GM12891 (cell line): ENCODE measurements around the gene RETREG1.

Experiments
- DNase-seq: peaks from one replicate; pipeline ENCODE4 v3.0.0; 2011; ENCODE audit warnings: low spot score; ENCODE audit not compliant: insufficient read length
- FAIRE-seq: peaks from 2 replicates; lab custom pipeline; 2011; peaks lifted over from hg19 to GRCh38; lab: Jason Lieb, UNC
- PAX5 ChIP-seq: IDR thresholded peaks from 2 replicates; pipeline ENCODE4 v1.6.1; 2011; ENCODE audit warnings: low read length, moderate library complexity, mild to moderate bottlenecking; ENCODE audit not compliant: insufficient read depth, severe bottlenecking
- POLR2A ChIP-seq: IDR thresholded peaks from 2 replicates; pipeline ENCODE4 v1.6.1; 2011; ENCODE audit warnings: low read depth, low read length, control low read depth
- POLR2AphosphoS5 ChIP-seq: IDR thresholded peaks from 2 replicates; pipeline ENCODE4 v1.6.1; 2011; ENCODE audit warnings: low read depth, low read length, control low read depth
- POU2F2 ChIP-seq: IDR thresholded peaks from 2 replicates; pipeline ENCODE4 v1.6.1; 2011; ENCODE audit warnings: low read depth, mild to moderate bottlenecking, control low read depth, low read length, moderate library complexity
- SPI1 ChIP-seq: IDR thresholded peaks from 2 replicates; pipeline ENCODE4 v1.6.1; 2011; ENCODE audit warnings: low read depth, low read length, control low read depth
- TAF1 ChIP-seq: IDR thresholded peaks from 2 replicates; pipeline ENCODE4 v1.6.1; 2011; ENCODE audit warnings: low read depth, low read length, control low read depth

The RETREG1 gene

DNA sequence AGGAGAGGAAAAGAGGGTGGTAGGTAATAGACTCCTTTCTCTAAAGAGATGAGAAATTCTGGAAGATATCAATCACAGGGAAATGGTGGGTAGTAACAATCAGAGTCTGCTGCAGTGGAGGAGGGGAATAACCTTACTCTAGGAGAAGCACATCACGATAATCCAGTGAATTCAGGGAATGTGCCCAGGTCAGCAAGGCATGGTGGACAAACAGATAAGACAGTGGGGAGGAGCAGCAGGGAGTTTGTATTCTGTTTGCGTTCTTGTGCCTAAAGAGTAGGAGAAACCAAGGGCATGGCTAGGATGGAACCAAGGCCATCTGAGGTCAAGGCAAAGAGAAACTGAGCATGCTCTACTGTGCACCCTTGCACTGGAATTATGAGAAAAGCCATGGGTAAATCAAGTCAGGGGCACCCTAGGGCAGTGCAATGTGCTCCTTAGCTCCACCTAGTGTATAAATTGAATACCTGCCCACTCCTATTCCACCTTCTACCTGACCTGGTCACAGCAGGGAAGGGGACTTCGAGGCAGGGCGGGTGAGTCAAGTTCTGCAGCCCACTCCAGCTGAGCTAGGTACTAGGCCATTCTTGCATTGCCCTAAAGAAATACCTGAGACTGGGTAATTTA lies 31.6 kb downstream of the RETREG1 start:
- TF ChIP-seq PAX5: no peak
- TF ChIP-seq SPI1: no peak
- no peak for TF ChIP-seq POU2F2
- TF ChIP-seq POLR2A: no peak
- no peak for TF ChIP-seq POLR2AphosphoS5
- no peak for TF ChIP-seq TAF1
- FAIRE-seq: peak; percentile 26
- DNase-seq: no peak

DNA sequence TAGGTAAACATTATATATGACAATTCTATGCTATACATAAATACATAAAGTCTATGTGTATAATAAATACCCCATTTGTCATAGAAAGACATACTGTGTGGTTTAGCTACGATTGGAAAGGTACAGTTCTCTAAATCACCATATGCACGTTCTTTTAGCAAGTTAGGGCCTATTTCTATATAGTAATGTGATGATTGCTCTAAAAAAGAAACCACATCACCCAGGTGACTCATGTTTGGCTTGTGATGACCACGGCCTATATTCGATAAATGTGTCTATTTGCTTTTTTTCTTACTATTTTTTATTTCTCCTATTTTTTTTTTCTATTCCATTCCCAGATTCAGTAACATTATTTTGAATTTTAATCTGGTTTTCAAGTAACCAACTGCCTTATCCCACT lies 34.7 kb downstream of the RETREG1 start:
- TF ChIP-seq PAX5: no peak
- TF ChIP-seq POLR2AphosphoS5: no peak
- no peak for TF ChIP-seq SPI1
- DNase-seq (no peak), FAIRE-seq (no peak)

GRCh38 chr5:16580382-16580781 lies 36.4 kb downstream of the RETREG1 start:
- TF ChIP-seq POLR2A (no peak), PAX5 (no peak), TAF1 (no peak), SPI1 (no peak), POU2F2 (no peak), POLR2AphosphoS5 (no peak)
- FAIRE-seq (no peak), DNase-seq (no peak)

DNA sequence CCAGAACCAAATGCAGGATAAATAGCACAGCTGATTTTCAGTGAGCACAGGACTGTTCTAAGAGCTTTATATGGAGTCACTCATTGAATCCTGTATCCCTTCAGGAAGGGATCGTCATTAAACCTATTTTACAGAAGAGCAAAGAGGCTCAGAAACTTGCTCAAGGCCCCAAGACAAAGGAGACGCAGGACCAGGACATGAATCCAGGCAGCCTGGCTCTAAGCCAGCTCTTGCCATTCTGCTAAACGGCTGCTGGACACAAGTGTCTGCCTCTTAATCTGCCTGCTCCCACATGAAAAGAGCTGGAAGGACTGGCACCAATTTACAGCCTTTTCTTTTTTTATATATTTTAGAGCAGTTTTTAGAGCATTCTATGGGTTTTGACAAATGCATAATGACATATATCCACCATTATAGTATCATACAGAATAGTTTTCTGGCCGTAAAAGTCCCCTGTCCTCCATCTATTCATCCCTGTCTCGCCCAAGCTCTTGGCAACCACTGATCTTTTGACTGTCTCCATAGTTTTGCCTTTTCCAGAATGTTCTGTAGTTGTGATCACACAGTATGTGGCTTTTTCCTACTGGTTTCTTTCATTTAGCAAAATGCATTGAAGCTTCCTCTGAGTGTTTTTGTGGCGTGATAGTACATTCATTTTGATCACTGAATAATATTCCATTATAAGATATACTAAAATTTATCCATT lies 37.5 kb downstream of the RETREG1 start:
- TF ChIP-seq POU2F2: no peak
- TF ChIP-seq SPI1: no peak
- TF ChIP-seq POLR2A: no peak
- no peak for TF ChIP-seq PAX5
- TF ChIP-seq TAF1: no peak
- TF ChIP-seq POLR2AphosphoS5: no peak
- FAIRE-seq: no peak
- no peak for DNase-seq

DNA sequence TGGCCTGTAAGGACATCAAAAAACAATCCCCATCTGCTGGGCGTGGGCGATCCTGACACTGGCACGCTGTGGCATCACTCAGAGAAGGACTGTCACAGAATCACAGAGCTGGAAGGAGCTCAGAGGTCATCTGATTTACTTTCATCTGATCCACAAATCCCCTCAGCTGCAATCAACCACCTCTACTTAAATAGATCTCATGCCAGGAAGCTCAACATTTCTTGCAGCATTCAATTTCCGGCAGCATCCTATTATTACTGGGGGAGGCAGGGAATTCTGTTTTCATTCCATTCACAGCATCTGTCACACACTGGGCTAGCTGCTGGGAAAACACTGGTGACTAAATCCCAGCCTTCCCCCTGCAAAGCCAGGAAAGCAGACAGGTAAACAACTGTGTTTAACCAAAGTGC lies 38.3 kb downstream of the RETREG1 start:
- TF ChIP-seq TAF1: no peak
- TF ChIP-seq SPI1: no peak
- TF ChIP-seq POLR2AphosphoS5: no peak
- TF ChIP-seq POLR2A: no peak
- TF ChIP-seq PAX5: no peak
- no peak for TF ChIP-seq POU2F2
- no peak for DNase-seq
- no peak for FAIRE-seq

- FAIRE-seq: no peak
- TF ChIP-seq POLR2AphosphoS5 (no peak), POU2F2 (no peak), PAX5 (no peak), POLR2A (no peak), TAF1 (no peak), SPI1 (no peak)
- DNase-seq: no peak
These were observed 39.1 kb downstream of the RETREG1 start for GRCh38 chr5:16577677-16578076.

- DNase-seq: no peak
- no peak for FAIRE-seq
- TF ChIP-seq TAF1 (no peak), PAX5 (no peak), SPI1 (no peak), POU2F2 (no peak), POLR2AphosphoS5 (no peak), POLR2A (no peak)
These were observed 41.7 kb downstream of the RETREG1 start for GRCh38 chr5:16574789-16575721.

DNA sequence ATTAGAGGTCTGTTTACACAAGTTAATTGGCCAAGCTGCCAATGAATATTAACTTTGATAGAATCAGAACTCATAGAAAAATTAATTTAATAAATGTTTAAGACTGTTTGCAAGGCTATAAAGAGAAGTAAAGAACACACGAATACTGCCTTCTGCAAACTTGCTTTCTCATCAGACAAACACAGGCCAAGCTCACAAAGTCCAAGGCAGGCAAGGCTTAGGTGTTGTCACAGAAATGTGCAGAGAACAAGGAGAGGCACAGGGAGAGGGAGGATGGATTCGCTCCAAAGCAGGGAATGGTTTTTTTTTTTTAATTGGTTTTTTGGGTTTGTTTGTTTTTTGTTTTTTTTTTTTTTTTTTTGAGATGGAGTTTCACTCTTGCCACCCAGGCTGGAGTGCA lies 43.4 kb downstream of the RETREG1 start:
- FAIRE-seq (no peak), DNase-seq (no peak)
- TF ChIP-seq POLR2A: no peak
- TF ChIP-seq PAX5: no peak

DNA sequence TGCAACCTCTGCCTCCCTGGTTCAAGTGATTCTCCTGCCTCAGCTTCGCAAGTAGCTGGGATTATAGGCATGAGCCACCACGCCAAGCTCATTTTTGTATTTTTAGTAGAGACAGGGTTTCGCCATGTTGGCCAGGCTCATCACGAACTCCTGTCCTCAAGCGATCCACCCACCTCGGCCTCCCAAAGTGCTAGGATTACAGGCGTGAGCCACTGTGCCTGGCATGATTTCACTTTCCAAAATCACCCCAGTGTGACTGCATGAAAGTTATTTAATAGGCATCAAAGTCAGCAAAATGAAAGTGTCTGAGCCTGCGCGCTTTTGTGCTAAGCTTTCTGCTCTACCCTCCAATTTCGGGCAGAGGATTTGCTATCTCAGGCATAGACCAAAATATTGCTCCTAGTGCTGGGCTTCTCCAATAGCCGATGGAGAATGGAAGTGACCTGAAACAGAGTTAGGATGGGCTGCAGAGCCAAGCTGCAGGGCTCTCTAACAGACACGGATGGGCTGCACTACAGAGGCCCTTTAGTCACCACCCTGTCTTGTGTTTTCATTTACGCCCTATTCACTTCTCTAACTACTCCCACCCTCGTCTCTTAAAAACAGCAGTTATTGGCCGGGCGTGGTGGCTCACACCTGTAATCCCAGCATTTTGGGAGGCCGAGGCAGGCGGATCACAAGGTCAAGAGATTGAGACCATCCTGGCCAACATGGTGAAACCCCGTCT lies 44.3 kb downstream of the RETREG1 start:
- TF ChIP-seq PAX5: no peak
- TF ChIP-seq SPI1: no peak
- TF ChIP-seq TAF1: no peak
- TF ChIP-seq POLR2A: no peak
- TF ChIP-seq POU2F2: no peak
- no peak for TF ChIP-seq POLR2AphosphoS5
- no peak for FAIRE-seq
- DNase-seq: no peak
